Erythroblast (primary cell): Measurements from ENCODE around the gene ARHGEF10L.

ENCODE experiments used
- GATA1 ChIP-seq: IDR thresholded peaks from 2 replicates; pipeline ENCODE4 v1.6.1; 2011; ENCODE audit warnings: low read depth, mild to moderate bottlenecking, control low read depth, low read length, moderate library complexity
- POLR2A ChIP-seq: IDR thresholded peaks from 2 replicates; pipeline ENCODE4 v1.6.1; 2011; ENCODE audit warnings: mild to moderate bottlenecking, low read length

DNA sequence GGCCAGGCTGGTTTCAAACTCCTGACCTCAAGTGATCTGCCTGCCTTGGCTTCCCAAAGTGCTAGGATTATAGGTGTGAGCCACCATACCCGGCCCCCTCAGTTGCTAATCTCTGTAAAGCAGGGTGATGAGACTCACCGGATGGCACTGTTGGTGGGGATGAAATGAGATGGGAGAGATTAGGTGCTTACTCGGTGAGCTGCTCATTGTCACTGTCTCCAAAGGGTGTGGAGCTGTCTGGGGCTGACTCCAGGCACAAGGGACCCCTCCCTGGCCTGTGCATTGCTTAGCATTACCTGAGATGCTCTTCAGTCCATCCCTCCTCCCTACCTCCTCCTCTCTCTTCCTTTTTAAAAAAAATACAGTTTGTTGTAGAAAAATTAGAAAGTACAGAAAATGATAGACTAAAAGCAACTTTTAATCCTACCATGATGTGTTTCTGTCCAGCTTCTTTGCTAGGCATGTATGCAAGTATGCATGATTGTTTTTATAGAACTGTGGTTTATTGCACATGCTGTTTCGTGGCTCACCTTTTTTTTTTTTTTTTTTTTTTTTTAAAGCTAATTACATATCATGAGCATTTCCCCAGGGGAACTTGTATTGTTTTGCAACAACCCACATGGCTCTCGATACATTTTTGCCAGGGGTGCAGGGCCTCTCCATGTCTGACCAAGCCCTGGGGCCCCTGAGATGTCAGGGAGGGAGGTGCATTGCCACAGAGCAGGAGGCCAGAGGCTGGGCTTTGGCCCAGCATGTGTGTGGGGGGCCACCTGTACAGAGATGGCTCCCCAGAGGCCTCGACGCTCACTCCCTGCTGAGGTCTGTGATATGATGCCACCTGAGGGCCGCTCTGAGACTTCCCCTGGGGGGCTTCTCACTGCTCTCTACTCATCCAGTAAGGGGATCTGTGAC, 55.4 kb downstream of the ARHGEF10L start:
- no peak for TF ChIP-seq POLR2A
- TF ChIP-seq GATA1 = no peak
